ENCODE measurements around the gene NUP210. TPM values are rescaled to one million over a fixed set of nuclear protein-coding genes. Genes with fewer than 3 reads are reported as not detected.

NUP210 gene
- polyA plus RNA-seq, 2 donors: 5.7 to 5.9 TPM

DNA sequence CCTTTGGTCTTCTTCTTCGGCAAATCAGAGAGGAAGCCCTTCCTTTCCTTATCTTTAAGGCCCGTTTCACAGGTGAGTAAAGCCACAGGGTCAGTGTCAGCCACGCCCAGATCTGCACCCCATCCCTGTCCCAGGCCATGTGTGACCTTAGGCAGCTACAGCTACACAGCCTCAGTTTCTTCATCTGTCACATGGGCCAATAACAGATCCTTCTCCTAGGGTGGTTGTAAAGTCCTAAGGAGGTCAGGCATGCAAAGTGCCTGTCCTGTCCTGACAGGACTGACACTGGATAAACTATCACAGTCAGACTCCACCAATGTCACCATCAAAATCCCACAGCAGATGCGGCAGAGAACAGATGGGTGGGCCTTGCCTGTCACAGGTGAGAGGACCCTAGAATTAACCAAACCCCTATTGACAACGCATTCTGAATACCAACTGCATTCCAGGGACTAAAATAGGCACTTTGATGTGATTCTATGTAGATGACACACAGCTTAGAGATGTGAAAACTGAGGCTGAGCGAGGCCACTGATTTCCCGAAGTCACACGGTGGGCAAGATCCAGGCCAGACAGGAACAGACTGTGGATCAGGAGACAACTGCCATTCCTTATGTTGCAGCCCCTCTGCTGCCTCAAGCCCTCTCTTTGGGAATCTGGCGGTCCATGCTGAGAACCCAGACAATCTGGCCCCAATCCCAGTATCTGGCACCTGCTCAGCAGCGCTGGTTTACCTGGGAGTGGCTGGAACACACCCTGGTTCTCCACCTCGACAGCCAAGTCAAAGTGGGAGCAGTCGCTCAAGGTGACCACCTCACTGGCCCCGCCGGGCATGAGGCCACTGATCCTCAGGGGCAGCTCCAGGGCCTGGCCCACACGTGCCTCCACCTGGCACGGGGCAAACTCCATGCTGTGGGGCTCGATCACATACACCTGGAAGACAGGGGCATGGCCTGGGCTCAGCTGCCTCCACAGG is 48.7 kb downstream of the NUP210 start:
- H3K9me3 ChIP-seq (ENCODE audit: control insufficient read depth in 2 of 2, insufficient read depth in 1 of 2, low read depth in 1 of 2, low read length in 1 of 2): no peaks in the 10 kb centered on the region
- no peak overlapping the region for H3K4me3 ChIP-seq (ENCODE audit: low read depth in 1 of 2, low read length in 2 of 2)
- H3K27ac ChIP-seq (ENCODE audit: low read depth in 2 of 2, low read length in 1 of 2): no peak overlapping the region
- no peaks in the 10 kb centered on the region for H3K27me3 ChIP-seq (ENCODE audit: control insufficient read depth in 1 of 2, insufficient read depth in 2 of 2, low read length in 2 of 2)
- H3K36me3 ChIP-seq (ENCODE audit: control insufficient read depth in 2 of 2, insufficient read depth in 2 of 2, low read length in 1 of 2): peaks cover 0 to 22% of the 10 kb centered on the region in 2 donors
- 69 to 73% methylated on average over 17 of the region's 17 CpGs for WGBS, 2 donors
- H3K4me1 ChIP-seq (ENCODE audit: control insufficient read depth in 2 of 2, insufficient read depth in 2 of 2, low read length in 1 of 2): peaks cover 0 to 4% of the 10 kb centered on the region in 2 donors

DNA sequence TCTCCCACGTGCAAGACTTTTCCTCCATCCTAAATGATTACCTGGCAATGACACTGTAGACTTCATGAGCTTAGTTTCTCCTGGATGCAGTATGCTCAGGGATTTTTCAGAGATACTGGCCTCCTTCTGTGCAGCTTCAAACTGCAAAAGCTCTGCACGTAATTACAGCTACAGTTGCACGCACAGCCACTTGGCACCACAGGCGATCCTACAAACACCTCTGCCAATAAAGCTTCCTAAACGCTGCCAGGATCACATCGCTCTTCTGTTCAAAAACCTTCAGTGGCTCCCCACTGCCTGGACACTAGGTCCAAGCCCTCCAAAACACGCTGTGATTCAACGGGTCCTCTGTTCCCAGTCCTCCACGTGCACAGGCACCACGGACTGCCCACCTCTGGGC is 49.5 kb downstream of the NUP210 start:
- H3K4me1 ChIP-seq (ENCODE audit: control insufficient read depth in 2 of 2, insufficient read depth in 2 of 2, low read length in 1 of 2): peaks cover 0 to 4% of the 10 kb centered on the region in 2 donors
- 73 to 75% methylated on average over 10 of the region's 10 CpGs for WGBS, 2 donors
- H3K27me3 ChIP-seq (ENCODE audit: control insufficient read depth in 1 of 2, insufficient read depth in 2 of 2, low read length in 2 of 2): no peaks in the 10 kb centered on the region
- peaks cover 0 to 21% of the 10 kb centered on the region in 2 donors for H3K36me3 ChIP-seq (ENCODE audit: control insufficient read depth in 2 of 2, insufficient read depth in 2 of 2, low read length in 1 of 2)
- no peaks in the 10 kb centered on the region for H3K9me3 ChIP-seq (ENCODE audit: control insufficient read depth in 2 of 2, insufficient read depth in 1 of 2, low read depth in 1 of 2, low read length in 1 of 2)
- no peak overlapping the region for H3K27ac ChIP-seq (ENCODE audit: low read depth in 2 of 2, low read length in 1 of 2)
- H3K4me3 ChIP-seq (ENCODE audit: low read depth in 1 of 2, low read length in 2 of 2): no peak overlapping the region

DNA sequence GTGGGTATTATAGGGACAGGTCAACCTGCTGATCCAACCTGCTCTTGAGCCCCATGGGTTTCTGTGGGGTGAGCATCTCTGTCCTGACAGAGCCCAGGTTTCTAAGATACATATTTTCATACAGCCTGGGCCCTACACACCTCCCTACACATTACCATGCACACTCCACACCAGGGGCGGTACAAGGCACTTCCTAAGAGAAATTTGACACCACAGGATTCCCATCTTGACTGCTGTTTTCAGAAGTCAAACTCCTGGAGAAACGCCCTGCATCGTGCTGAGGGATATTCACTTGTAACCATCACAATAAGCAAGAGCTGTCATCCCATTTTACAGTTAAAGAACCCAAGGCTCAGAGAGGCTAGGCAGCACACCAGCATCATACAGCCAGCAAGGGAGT is 50.1 kb downstream of the NUP210 start:
- H3K36me3 ChIP-seq (ENCODE audit: control insufficient read depth in 2 of 2, insufficient read depth in 2 of 2, low read length in 1 of 2): peaks cover 0 to 24% of the 10 kb centered on the region in 2 donors
- H3K27me3 ChIP-seq (ENCODE audit: control insufficient read depth in 1 of 2, insufficient read depth in 2 of 2, low read length in 2 of 2): no peaks in the 10 kb centered on the region
- H3K4me3 ChIP-seq (ENCODE audit: low read depth in 1 of 2, low read length in 2 of 2): no peak overlapping the region
- WGBS, 2 donors: 65 to 66% methylated on average over 3 of the region's 3 CpGs
- peaks cover 0 to 4% of the 10 kb centered on the region in 2 donors for H3K4me1 ChIP-seq (ENCODE audit: control insufficient read depth in 2 of 2, insufficient read depth in 2 of 2, low read length in 1 of 2)
- H3K27ac ChIP-seq (ENCODE audit: low read depth in 2 of 2, low read length in 1 of 2): no peak overlapping the region
- H3K9me3 ChIP-seq (ENCODE audit: control insufficient read depth in 2 of 2, insufficient read depth in 1 of 2, low read depth in 1 of 2, low read length in 1 of 2): no peaks in the 10 kb centered on the region

GRCh38 chr3:13368834-13369233 is 51.3 kb downstream of the NUP210 start:
- no peak overlapping the region for H3K27ac ChIP-seq (ENCODE audit: low read depth in 2 of 2, low read length in 1 of 2)
- no peaks in the 10 kb centered on the region for H3K9me3 ChIP-seq (ENCODE audit: control insufficient read depth in 2 of 2, insufficient read depth in 1 of 2, low read depth in 1 of 2, low read length in 1 of 2)
- H3K27me3 ChIP-seq (ENCODE audit: control insufficient read depth in 1 of 2, insufficient read depth in 2 of 2, low read length in 2 of 2): no peaks in the 10 kb centered on the region
- peaks cover 0 to 4% of the 10 kb centered on the region in 2 donors for H3K4me1 ChIP-seq (ENCODE audit: control insufficient read depth in 2 of 2, insufficient read depth in 2 of 2, low read length in 1 of 2)
- peaks cover 0 to 21% of the 10 kb centered on the region in 2 donors for H3K36me3 ChIP-seq (ENCODE audit: control insufficient read depth in 2 of 2, insufficient read depth in 2 of 2, low read length in 1 of 2)
- H3K4me3 ChIP-seq (ENCODE audit: low read depth in 1 of 2, low read length in 2 of 2): no peak overlapping the region
- 95 to 97% methylated on average over 6 of the region's 6 CpGs for WGBS, 2 donors

GRCh38 chr3:13367728-13368127 is 52.4 kb downstream of the NUP210 start:
- no peak overlapping the region for H3K4me3 ChIP-seq (ENCODE audit: low read depth in 1 of 2, low read length in 2 of 2)
- no peaks in the 10 kb centered on the region for H3K27me3 ChIP-seq (ENCODE audit: control insufficient read depth in 1 of 2, insufficient read depth in 2 of 2, low read length in 2 of 2)
- peaks cover 0 to 18% of the 10 kb centered on the region in 2 donors for H3K36me3 ChIP-seq (ENCODE audit: control insufficient read depth in 2 of 2, insufficient read depth in 2 of 2, low read length in 1 of 2)
- peaks cover 0 to 4% of the 10 kb centered on the region in 2 donors for H3K4me1 ChIP-seq (ENCODE audit: control insufficient read depth in 2 of 2, insufficient read depth in 2 of 2, low read length in 1 of 2)
- no peak overlapping the region for H3K27ac ChIP-seq (ENCODE audit: low read depth in 2 of 2, low read length in 1 of 2)
- 80 to 92% methylated on average over 7 of the region's 7 CpGs for WGBS, 2 donors
- H3K9me3 ChIP-seq (ENCODE audit: control insufficient read depth in 2 of 2, insufficient read depth in 1 of 2, low read depth in 1 of 2, low read length in 1 of 2): no peaks in the 10 kb centered on the region

DNA sequence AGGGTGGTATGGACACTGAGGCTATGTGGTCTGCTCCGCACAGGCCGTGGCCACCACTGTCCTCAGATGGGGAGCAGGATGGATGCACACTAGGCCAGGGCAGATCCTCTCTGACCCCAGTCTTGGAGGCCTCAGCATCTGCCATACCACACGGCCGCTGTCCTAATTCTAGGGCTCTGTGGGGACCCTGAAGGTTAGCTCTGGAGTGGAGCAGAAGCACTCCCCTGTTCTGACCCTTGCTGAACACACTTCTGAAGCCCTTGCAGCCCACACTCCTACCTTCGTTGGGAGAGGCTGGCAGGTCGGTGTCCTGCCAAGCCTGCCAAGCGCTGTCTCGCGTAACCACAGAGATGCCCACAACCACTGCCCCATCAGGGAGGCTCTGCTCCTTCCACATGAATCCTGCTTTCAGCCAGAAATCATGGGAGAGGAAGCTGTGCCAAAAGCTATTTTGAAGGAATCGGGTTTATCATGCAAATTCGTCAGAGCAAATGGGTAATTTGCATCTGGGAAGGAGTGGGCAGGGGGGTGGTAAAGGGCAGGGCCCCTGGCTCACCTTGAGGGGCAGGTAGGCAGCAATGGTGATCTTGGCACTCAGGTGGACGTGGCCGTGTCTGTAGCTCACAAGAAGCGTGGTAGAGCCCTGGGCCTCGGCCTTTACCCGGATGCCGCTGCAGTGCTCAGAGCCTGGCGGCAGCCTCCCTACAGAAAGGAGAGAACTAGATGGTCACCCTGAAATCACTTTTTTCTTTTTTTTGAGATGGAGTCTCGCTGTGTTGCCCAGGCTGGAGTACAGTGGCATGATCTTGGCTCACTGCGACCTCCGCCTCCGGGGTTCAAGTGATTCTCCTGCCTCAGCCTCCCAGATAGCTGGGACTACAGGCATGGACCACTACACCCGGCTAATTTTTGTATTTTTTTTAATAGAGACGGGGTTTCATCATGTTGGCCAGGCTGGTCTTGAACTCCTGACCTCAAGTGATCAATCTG is 54.4 kb downstream of the NUP210 start:
- 94% methylated on average over 24 of the region's 24 CpGs for WGBS, 2 donors
- H3K4me1 ChIP-seq (ENCODE audit: control insufficient read depth in 2 of 2, insufficient read depth in 2 of 2, low read length in 1 of 2): no peaks in the 10 kb centered on the region

DNA sequence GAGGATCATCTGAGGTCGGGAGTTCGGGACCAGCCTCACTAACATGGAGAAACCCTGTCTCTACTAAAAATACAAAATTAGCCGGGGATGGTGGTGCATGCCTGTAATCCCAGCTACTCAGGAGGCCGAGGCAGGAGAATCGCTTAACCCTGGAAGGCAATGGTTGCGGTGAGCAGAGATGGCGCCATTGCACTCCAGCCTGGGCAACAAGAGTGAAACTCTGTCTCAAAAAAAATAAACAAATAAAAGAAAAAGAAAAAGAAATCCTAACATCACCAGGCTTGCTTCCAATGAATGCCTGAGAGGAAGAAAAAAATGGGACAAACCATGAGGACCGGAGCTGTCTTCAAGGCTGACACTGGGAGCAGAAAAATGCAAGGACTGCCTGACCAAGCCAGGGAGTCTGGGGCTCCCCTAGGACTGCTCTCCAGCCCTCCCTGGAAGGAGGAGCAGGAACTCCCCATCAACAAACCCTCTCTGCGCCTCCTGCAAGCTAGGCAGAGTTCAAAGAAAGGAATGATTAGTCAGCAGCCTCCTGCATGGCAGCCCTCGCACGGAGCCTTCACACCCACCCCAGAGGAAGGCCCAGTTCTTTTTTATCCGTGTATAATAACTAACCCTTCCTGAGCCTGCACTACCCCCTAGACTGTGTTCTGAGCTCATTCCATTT is 55.4 kb downstream of the NUP210 start:
- H3K9me3 ChIP-seq (ENCODE audit: control insufficient read depth in 2 of 2, insufficient read depth in 1 of 2, low read depth in 1 of 2, low read length in 1 of 2): no peaks in the 10 kb centered on the region
- peaks cover 0 to 24% of the 10 kb centered on the region in 2 donors for H3K36me3 ChIP-seq (ENCODE audit: control insufficient read depth in 2 of 2, insufficient read depth in 2 of 2, low read length in 1 of 2)
- H3K4me1 ChIP-seq (ENCODE audit: control insufficient read depth in 2 of 2, insufficient read depth in 2 of 2, low read length in 1 of 2): no peaks in the 10 kb centered on the region
- H3K4me3 ChIP-seq (ENCODE audit: low read depth in 1 of 2, low read length in 2 of 2): no peak overlapping the region
- H3K27me3 ChIP-seq (ENCODE audit: control insufficient read depth in 1 of 2, insufficient read depth in 2 of 2, low read length in 2 of 2): no peaks in the 10 kb centered on the region
- 88 to 89% methylated on average over 12 of the region's 12 CpGs for WGBS, 2 donors
- H3K27ac ChIP-seq (ENCODE audit: low read depth in 2 of 2, low read length in 1 of 2): no peak overlapping the region

More for the DNA sequence above, 54.4 kb downstream of the NUP210 start:
- Histone ChIP-seq H3K27me3 (ENCODE audit: control insufficient read depth in 1 of 2, insufficient read depth in 2 of 2, low read length in 2 of 2) (no peaks in the 10 kb centered on the region), H3K4me3 (ENCODE audit: low read depth in 1 of 2, low read length in 2 of 2) (no peak overlapping the region), H3K27ac (ENCODE audit: low read depth in 2 of 2, low read length in 1 of 2) (no peak overlapping the region), H3K9me3 (ENCODE audit: control insufficient read depth in 2 of 2, insufficient read depth in 1 of 2, low read depth in 1 of 2, low read length in 1 of 2) (no peaks in the 10 kb centered on the region), H3K36me3 (ENCODE audit: control insufficient read depth in 2 of 2, insufficient read depth in 2 of 2, low read length in 1 of 2) (peaks cover 0 to 19% of the 10 kb centered on the region in 2 donors)

- Histone ChIP-seq H3K4me1 (ENCODE audit: control insufficient read depth in 2 of 2, insufficient read depth in 2 of 2, low read length in 1 of 2) (no peaks in the 10 kb centered on the region), H3K27me3 (ENCODE audit: control insufficient read depth in 1 of 2, insufficient read depth in 2 of 2, low read length in 2 of 2) (no peaks in the 10 kb centered on the region), H3K9me3 (ENCODE audit: control insufficient read depth in 2 of 2, insufficient read depth in 1 of 2, low read depth in 1 of 2, low read length in 1 of 2) (no peaks in the 10 kb centered on the region), H3K36me3 (ENCODE audit: control insufficient read depth in 2 of 2, insufficient read depth in 2 of 2, low read length in 1 of 2) (peaks cover 0 to 27% of the 10 kb centered on the region in 2 donors), H3K27ac (ENCODE audit: low read depth in 2 of 2, low read length in 1 of 2) (no peak overlapping the region), H3K4me3 (ENCODE audit: low read depth in 1 of 2, low read length in 2 of 2) (no peak overlapping the region)
- 93 to 98% methylated on average over 8 of the region's 8 CpGs for WGBS, 2 donors
Measured at GRCh38 chr3:13362551-13362950, 57.6 kb downstream of the NUP210 start.

DNA sequence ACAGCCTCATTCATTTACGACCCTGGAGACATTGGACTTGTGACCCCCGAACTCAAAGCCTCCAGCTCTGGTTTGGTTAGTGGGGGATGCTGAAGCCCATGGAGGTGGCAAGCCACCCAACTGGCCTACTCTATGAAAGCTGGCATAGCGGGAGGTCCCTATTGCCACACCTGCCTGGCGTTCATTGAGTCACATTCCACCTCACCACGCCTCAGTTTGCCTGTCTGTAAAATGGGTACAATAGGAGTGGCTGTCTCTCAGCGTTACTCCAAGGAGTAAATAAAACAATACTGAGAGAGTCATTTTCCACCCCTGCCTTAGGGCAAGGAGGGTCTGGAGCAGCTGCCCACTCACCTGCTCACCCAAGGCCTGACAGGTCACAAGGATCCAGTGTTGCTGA is 60.2 kb downstream of the NUP210 start:
- WGBS, 2 donors: 95 to 96% methylated on average over 6 of the region's 6 CpGs
- no peak overlapping the region for H3K27ac ChIP-seq (ENCODE audit: low read depth in 2 of 2, low read length in 1 of 2)
- no peaks in the 10 kb centered on the region for H3K27me3 ChIP-seq (ENCODE audit: control insufficient read depth in 1 of 2, insufficient read depth in 2 of 2, low read length in 2 of 2)
- H3K9me3 ChIP-seq (ENCODE audit: control insufficient read depth in 2 of 2, insufficient read depth in 1 of 2, low read depth in 1 of 2, low read length in 1 of 2): no peaks in the 10 kb centered on the region
- H3K4me3 ChIP-seq (ENCODE audit: low read depth in 1 of 2, low read length in 2 of 2): no peak overlapping the region
- no peaks in the 10 kb centered on the region for H3K4me1 ChIP-seq (ENCODE audit: control insufficient read depth in 2 of 2, insufficient read depth in 2 of 2, low read length in 1 of 2)
- H3K36me3 ChIP-seq (ENCODE audit: control insufficient read depth in 2 of 2, insufficient read depth in 2 of 2, low read length in 1 of 2): peaks cover 0 to 26% of the 10 kb centered on the region in 2 donors
